ENCODE data around the gene HTR6. TPM values are rescaled to one million over a fixed set of nuclear protein-coding genes. Genes with fewer than 3 reads are reported as not detected.

The HTR6 gene
- total RNA-seq, 1 experiment from 2014 or later: 0.37 TPM

GRCh38 chr1:19665496-19666465 lies 1.1 kb downstream of the HTR6 start:
- H3K9me3 ChIP-seq (ENCODE audit: control insufficient read depth, low read depth, low read length): no peaks in the 10 kb centered on the region
- no peak overlapping the region for H3K9ac ChIP-seq (ENCODE audit: extremely low read depth, insufficient read length, low read length)
- TF ChIP-seq, protein P1, sequence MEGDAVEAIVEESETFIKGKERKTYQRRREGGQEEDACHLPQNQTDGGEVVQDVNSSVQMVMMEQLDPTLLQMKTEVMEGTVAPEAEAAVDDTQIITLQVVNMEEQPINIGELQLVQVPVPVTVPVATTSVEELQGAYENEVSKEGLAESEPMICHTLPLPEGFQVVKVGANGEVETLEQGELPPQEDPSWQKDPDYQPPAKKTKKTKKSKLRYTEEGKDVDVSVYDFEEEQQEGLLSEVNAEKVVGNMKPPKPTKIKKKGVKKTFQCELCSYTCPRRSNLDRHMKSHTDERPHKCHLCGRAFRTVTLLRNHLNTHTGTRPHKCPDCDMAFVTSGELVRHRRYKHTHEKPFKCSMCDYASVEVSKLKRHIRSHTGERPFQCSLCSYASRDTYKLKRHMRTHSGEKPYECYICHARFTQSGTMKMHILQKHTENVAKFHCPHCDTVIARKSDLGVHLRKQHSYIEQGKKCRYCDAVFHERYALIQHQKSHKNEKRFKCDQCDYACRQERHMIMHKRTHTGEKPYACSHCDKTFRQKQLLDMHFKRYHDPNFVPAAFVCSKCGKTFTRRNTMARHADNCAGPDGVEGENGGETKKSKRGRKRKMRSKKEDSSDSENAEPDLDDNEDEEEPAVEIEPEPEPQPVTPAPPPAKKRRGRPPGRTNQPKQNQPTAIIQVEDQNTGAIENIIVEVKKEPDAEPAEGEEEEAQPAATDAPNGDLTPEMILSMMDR (conservative IDR thresholded peaks at IDR 0.05): no peak; the same call in 2 of the 3 replicates
- no peak overlapping the region for H3K4ac ChIP-seq (ENCODE audit: low read depth, low read length)
- peaks cover 18% of the 10 kb centered on the region; the same call in 1 of the 2 replicates for H3K27me3 ChIP-seq (ENCODE audit: insufficient read depth, low read length)
- no peak overlapping the region for H3K56ac ChIP-seq (ENCODE audit: insufficient read length, low read depth, low read length)
- no peak overlapping the region for H4K8ac ChIP-seq (replicated peaks; ENCODE audit: insufficient read length, low read depth, low read length)
- H3K4me3 Mint-ChIP-seq: peak overlapping the region; percentile 63 to 83
- H2BK12ac ChIP-seq (ENCODE audit: insufficient read length, low read depth, low read length): no peak overlapping the region
- H3K14ac ChIP-seq (ENCODE audit: insufficient read depth, low read length): no peak overlapping the region
- H3K27me3 Mint-ChIP-seq (ENCODE audit: low read depth): peaks cover 89% of the 10 kb centered on the region
- peaks cover 2 to 8% of the 10 kb centered on the region in 2 experiments; a peak in 3 of 4 replicates for H3K4me1 Mint-ChIP-seq
- H3K23ac ChIP-seq (ENCODE audit: insufficient read length, low read depth, low read length): no peak overlapping the region
- peaks cover 0 to 2% (median 0%) of the 10 kb centered on the region in 3 experiments; a peak in 1 of 7 replicates for H3K36me3 Mint-ChIP-seq (ENCODE audit: insufficient read depth in 1 of 3, low read depth in 3 of 3)
- no peak overlapping the region for H3K18ac ChIP-seq (ENCODE audit: insufficient read length, low read depth, low read length)
- no peaks in the 10 kb centered on the region for H3K23me2 ChIP-seq (ENCODE audit: insufficient read length, low read depth, low read length, poor library complexity, severe bottlenecking)
- H3K4me2 ChIP-seq (ENCODE audit: insufficient read depth, insufficient read length, low read length): peak overlapping the region; percentile 27
- H3K27ac Mint-ChIP-seq: no peak overlapping the region; a peak in 1 of 7 replicates
- no peak overlapping the region for H2AK5ac ChIP-seq (ENCODE audit: insufficient read length, low read length)
- H4K91ac ChIP-seq (ENCODE audit: insufficient read length, low read depth, low read length): no peak overlapping the region
- H3T11ph ChIP-seq (ENCODE audit: low read length): no peak overlapping the region
- no CpG with 5 or more reads among the region's 84 CpGs for WGBS (ENCODE audit: extremely low coverage, insufficient read length, low lambda C conversion rate)
- H3K9me3 Mint-ChIP-seq: no peaks in the 10 kb centered on the region
- no peak overlapping the region for H4K5ac ChIP-seq (ENCODE audit: insufficient read length, low read depth, low read length)
- H2AFZ ChIP-seq (ENCODE audit: low read length): no peak overlapping the region
- H2BK120ac ChIP-seq (ENCODE audit: low read depth, low read length, poor library complexity, severe bottlenecking): no peak overlapping the region
- DNase-seq: peak; percentile 75
- H2BK5ac ChIP-seq (ENCODE audit: insufficient read length, low read length): no peak overlapping the region
- H3K79me2 ChIP-seq (ENCODE audit: insufficient read depth, low read length): no peaks in the 10 kb centered on the region
- H3K4me1 ChIP-seq (ENCODE audit: insufficient read depth, low read length): no peaks in the 10 kb centered on the region
- H3K79me1 ChIP-seq (ENCODE audit: insufficient read depth, low read depth, low read length, poor library complexity, severe bottlenecking): no peaks in the 10 kb centered on the region
- H3K27ac ChIP-seq (ENCODE audit: insufficient read length, low read depth, low read length): no peak overlapping the region
- H2BK15ac ChIP-seq (ENCODE audit: low read depth, low read length): no peak overlapping the region
- no peaks in the 10 kb centered on the region for H4K20me1 ChIP-seq (ENCODE audit: control insufficient read depth, insufficient read depth, insufficient read length)
- no peak overlapping the region for H2BK20ac ChIP-seq (ENCODE audit: low read depth, low read length, poor library complexity, severe bottlenecking)
